ENCODE data around the gene U2SURP.

The U2SURP gene

GRCh38 chr3:143001369-143002082 lies at the start of gene U2SURP:
Gene U2SURP, plus strand, starts transcription at chr3:143001570. Its CDS starts 59 bp downstream, at chr3:143001629.
- peak; percentile 83 to 88 for DNase-seq

GRCh38 chr3:142951794-142952193 lies 49.6 kb upstream of the U2SURP start:
- no peak for DNase-seq

GRCh38 chr3:142952272-142953193 lies 48.8 kb upstream of the U2SURP start:
- DNase-seq = no peak

GRCh38 chr3:142953443-142953842 lies 47.9 kb upstream of the U2SURP start:
- no peak for DNase-seq

GRCh38 chr3:142958707-142959106 lies 42.7 kb upstream of the U2SURP start:
- DNase-seq = no peak

GRCh38 chr3:142960322-142960850 lies 41.0 kb upstream of the U2SURP start:
- DNase-seq = no peak

- DNase-seq = no peak
Measured at GRCh38 chr3:142961539-142961938, 39.8 kb upstream of the U2SURP start.

- DNase-seq = no peak
Measured at GRCh38 chr3:142962175-142962519, 39.2 kb upstream of the U2SURP start.

- DNase-seq = no peak
Measured at GRCh38 chr3:142962520-142963233, 38.7 kb upstream of the U2SURP start.

- DNase-seq = no peak
Measured at GRCh38 chr3:142963234-142963515, 38.2 kb upstream of the U2SURP start.

- DNase-seq = no peak
Measured at GRCh38 chr3:142963516-142964448, 37.6 kb upstream of the U2SURP start, which contains the start of gene PAQR9. Gene PAQR9, minus strand, starts transcription at chr3:142963674. Its CDS starts 338 bp downstream, at chr3:142963336.

GRCh38 chr3:142965581-142965980 lies 35.8 kb upstream of the U2SURP start:
- no peak for DNase-seq

- no peak for DNase-seq
Measured at GRCh38 chr3:142966808-142967207, 34.6 kb upstream of the U2SURP start.

GRCh38 chr3:142968319-142969025 lies 32.9 kb upstream of the U2SURP start:
- no peak for DNase-seq

GRCh38 chr3:142971431-142971830 lies 29.9 kb upstream of the U2SURP start:
- no peak for DNase-seq

GRCh38 chr3:142972092-142972753 lies 29.1 kb upstream of the U2SURP start:
- DNase-seq = no peak

GRCh38 chr3:142973217-142974009 lies 28.0 kb upstream of the U2SURP start:
- DNase-seq = no peak

- no peak for DNase-seq
Measured at GRCh38 chr3:142975316-142975995, 25.9 kb upstream of the U2SURP start.

- no peak for DNase-seq
Measured at GRCh38 chr3:142976621-142977398, 24.6 kb upstream of the U2SURP start.
